ENCODE data around the gene GPBP1.

DNA sequence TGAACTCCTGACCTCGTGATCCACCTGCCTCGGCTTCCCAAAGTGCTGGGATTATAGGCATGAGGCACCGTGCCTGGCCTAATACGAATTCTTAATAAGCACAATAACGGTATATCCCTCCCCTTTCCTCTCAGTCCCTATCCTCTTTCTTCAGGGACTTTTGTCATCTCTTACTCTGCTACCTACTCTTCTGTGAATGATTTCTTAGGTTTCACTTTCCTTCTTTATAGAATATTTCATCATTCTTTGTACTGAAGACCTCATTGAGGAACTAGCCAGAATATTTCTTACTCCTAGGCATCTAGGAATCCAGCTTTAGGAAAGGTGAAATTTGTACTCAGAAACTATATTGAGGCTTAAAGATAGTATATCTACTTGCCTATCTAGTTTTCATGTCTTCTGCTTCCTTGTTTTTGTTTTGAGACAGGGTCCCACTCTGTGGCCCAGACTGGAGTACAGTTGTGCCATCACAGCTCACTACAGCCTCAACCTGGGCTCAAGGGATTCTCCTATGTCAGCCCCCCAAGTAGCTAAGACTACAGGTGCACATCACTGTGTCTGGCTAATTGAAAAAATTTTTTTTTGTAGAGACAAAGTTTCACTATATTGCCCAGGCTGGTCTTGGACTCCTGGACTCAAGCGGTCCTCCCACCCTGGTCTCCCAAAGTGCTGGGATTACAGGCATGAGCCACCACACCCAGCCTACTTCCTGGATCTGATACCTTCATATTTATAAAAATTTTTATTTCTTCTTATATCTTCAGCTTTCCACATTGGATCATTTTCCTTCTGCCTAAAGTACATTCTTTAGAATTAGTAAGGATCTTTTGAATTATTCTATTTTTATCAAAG lies 69.7 kb downstream of the GPBP1 start:
- TF ChIP-seq, protein P1, sequence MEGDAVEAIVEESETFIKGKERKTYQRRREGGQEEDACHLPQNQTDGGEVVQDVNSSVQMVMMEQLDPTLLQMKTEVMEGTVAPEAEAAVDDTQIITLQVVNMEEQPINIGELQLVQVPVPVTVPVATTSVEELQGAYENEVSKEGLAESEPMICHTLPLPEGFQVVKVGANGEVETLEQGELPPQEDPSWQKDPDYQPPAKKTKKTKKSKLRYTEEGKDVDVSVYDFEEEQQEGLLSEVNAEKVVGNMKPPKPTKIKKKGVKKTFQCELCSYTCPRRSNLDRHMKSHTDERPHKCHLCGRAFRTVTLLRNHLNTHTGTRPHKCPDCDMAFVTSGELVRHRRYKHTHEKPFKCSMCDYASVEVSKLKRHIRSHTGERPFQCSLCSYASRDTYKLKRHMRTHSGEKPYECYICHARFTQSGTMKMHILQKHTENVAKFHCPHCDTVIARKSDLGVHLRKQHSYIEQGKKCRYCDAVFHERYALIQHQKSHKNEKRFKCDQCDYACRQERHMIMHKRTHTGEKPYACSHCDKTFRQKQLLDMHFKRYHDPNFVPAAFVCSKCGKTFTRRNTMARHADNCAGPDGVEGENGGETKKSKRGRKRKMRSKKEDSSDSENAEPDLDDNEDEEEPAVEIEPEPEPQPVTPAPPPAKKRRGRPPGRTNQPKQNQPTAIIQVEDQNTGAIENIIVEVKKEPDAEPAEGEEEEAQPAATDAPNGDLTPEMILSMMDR (IDR thresholded peaks at IDR 0.05 in 2 of 3, conservative IDR thresholded peaks at IDR 0.05 in 1 of 3; ENCODE audit: borderline replicate concordance in 1 of 3, insufficient read depth in 1 of 3, low read depth in 2 of 3, low read length in 2 of 3), result no peak
- TF ChIP-seq CEBPB (IDR thresholded peaks at IDR 0.05; ENCODE audit: low read depth), result no peak
- no peak for TF ChIP-seq EZH2phosphoT487 (IDR thresholded peaks at IDR 0.05; ENCODE audit: borderline replicate concordance)
- no peak for TF ChIP-seq POLR2A (IDR thresholded peaks at IDR 0.05; ENCODE audit: borderline replicate concordance, extremely low read depth, insufficient read depth, insufficient read length)
- no peak for TF ChIP-seq ZFX (IDR thresholded peaks at IDR 0.05)
- no peak for TF ChIP-seq EZH2 (IDR thresholded peaks at IDR 0.05)
- TF ChIP-seq, protein P2, sequence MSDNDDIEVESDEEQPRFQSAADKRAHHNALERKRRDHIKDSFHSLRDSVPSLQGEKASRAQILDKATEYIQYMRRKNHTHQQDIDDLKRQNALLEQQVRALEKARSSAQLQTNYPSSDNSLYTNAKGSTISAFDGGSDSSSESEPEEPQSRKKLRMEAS (IDR thresholded peaks at IDR 0.05), result no peak
